ENCODE measurements around the gene DNAJC12. TPM values are rescaled to one million over a fixed set of nuclear protein-coding genes. Genes with fewer than 3 reads are reported as not detected.

The DNAJC12 gene
- total and polyA plus RNA-seq, 2 of the 8 experiments (the other 6 are each of a cell fraction or from before 2014, with no cell fraction given) = 0.86 to 4.2 TPM

DNA sequence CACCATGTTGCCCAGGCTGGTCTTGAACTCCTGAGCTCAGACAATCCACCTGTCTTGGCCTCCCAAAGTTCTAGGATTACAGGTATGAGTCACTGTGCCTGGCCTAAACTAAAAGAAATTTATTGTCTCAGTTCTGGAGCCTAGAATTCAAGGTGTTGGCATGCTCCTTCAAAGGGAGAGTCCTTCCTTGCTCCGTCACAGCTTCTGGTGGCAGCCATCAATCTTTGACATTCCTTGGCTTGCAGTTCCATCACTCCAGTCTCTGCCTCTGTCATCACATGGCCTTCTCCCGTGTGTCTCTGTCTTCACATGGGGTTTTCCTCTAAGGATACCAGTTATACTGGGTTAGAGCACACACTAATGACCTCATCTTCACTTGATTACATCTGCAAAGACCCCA lies 55.5 kb downstream of the DNAJC12 start:
- 100% methylated on average over 2 of the region's 2 CpGs; no CpG with 5 or more reads in 1 of the 2 experiments for WGBS, 2 experiments (ENCODE audit: extremely low coverage in 1 of 2, insufficient coverage in 1 of 2, insufficient read length in 1 of 2, insufficient replicate concordance in 2 of 2, low coverage in 1 of 2, low lambda C conversion rate in 2 of 2, missing lambda C conversion rate in 1 of 2)

More for the DNA sequence above, 55.5 kb downstream of the DNAJC12 start:
- DNase-seq (ENCODE audit: low read depth in 1 of 2, low spot score in 2 of 2) (no peak), FAIRE-seq (no peak)
- no peaks in the 10 kb centered on the region for H3K36me3 ChIP-seq (ENCODE audit: control insufficient read depth in 2 of 4, insufficient read depth in 4 of 4, low read length in 3 of 4)
- H2AK5ac ChIP-seq (ENCODE audit: low read depth, low read length) = no peak overlapping the region
- H2BK12ac ChIP-seq (ENCODE audit: low read depth, low read length) = no peak overlapping the region
- CTCF ChIA-PET (ENCODE audit: partially characterized antibody) = interaction anchor here (0.6 to 6.8 kb wide), 4 partner anchors 85 to 968 kb away, joined by 3 to 67 read pairs (median 8); no protein-coding TSS in a partner anchor
- H3K18ac ChIP-seq (ENCODE audit: extremely low read depth, low read length) = no peak overlapping the region
- no peaks in the 10 kb centered on the region for H4K20me1 ChIP-seq (replicated peaks in 1 of 2; ENCODE audit: control insufficient read depth in 1 of 2, insufficient read depth in 2 of 2, low read length in 2 of 2)
- H3K56ac ChIP-seq (replicated peaks; ENCODE audit: insufficient read length, low read depth, low read length) = no peak overlapping the region
- no peak overlapping the region for H4K91ac ChIP-seq (replicated peaks; ENCODE audit: insufficient read length, low read length)
- H2BK120ac ChIP-seq (replicated peaks; ENCODE audit: low read depth, low read length) = no peak overlapping the region
- no peaks in the 10 kb centered on the region for H3K79me2 ChIP-seq (ENCODE audit: control insufficient read depth in 1 of 2, insufficient read depth in 2 of 2, low read length in 2 of 2)
- no peak overlapping the region for H3K4ac ChIP-seq (replicated peaks; ENCODE audit: insufficient read length, low read depth, low read length)
- H2BK5ac ChIP-seq (ENCODE audit: low read depth, low read length) = no peak overlapping the region
- no peaks in the 10 kb centered on the region for H3K27me3 ChIP-seq (replicated peaks in 1 of 4; ENCODE audit: control insufficient read depth in 3 of 4, extremely low read depth in 1 of 4, insufficient read depth in 3 of 4, low read length in 3 of 4)
- POLR2A ChIA-PET (ENCODE audit: partially characterized antibody) = no interaction called here
- H3K79me1 ChIP-seq (ENCODE audit: low read depth, low read length) = no peaks in the 10 kb centered on the region
- no peak overlapping the region for H4K8ac ChIP-seq (ENCODE audit: extremely low read depth, insufficient read depth, low read length)
- no peak overlapping the region for H3K14ac ChIP-seq (ENCODE audit: insufficient read length)
- no peaks in the 10 kb centered on the region for H3K23me2 ChIP-seq (ENCODE audit: low read depth, low read length)
- H3K9me3 ChIP-seq (ENCODE audit: insufficient read depth in 2 of 2, low read depth in 1 of 2, low read length in 1 of 2) = no peaks in the 10 kb centered on the region
- H2BK15ac ChIP-seq (ENCODE audit: low read length) = no peak overlapping the region
- no peak overlapping the region for H3K4me3 ChIP-seq (ENCODE audit: extremely low read depth in 1 of 4, insufficient read depth in 2 of 4, low read depth in 3 of 4, low read length in 4 of 4)
- no peak overlapping the region for H3K23ac ChIP-seq (ENCODE audit: insufficient read length)
- H3K9ac ChIP-seq (replicated peaks in 1 of 4; ENCODE audit: extremely low read depth in 1 of 4, low read depth in 3 of 4, low read length in 3 of 4) = no peak overlapping the region
- no peaks in the 10 kb centered on the region for H3K4me1 ChIP-seq (replicated peaks in 1 of 4; ENCODE audit: control insufficient read depth in 3 of 4, insufficient read depth in 4 of 4, low read length in 3 of 4)
- no peak overlapping the region for H3K4me2 ChIP-seq (ENCODE audit: insufficient read depth in 1 of 2, low read depth in 2 of 2, low read length in 2 of 2)
- no peak overlapping the region for H4K5ac ChIP-seq (ENCODE audit: insufficient read length, low read depth, low read length)
- H2AFZ ChIP-seq (ENCODE audit: low read length) = no peak overlapping the region
- H3K27ac ChIP-seq (ENCODE audit: low read depth, low read length) = no peak overlapping the region
- no peak overlapping the region for H2BK20ac ChIP-seq (ENCODE audit: low read length)
- no peak for TF ChIP-seq GABPA (IDR thresholded peaks at IDR 0.05; ENCODE audit: borderline replicate concordance, insufficient read depth, low read length)
- no peak for TF ChIP-seq NANOG (IDR thresholded peaks at IDR 0.05; ENCODE audit: insufficient read depth, low read depth, low read length, poor library complexity, severe bottlenecking)
